ENCODE data around the gene HS6ST1.

The HS6ST1 gene

GRCh38 chr2:128312411-128312810 is 6.3 kb downstream of the HS6ST1 start:
- TF ChIP-seq RARB (CRISPR knock-in tag; IDR thresholded peaks at IDR 0.05) = no peak
- no peak for ATAC-seq

DNA sequence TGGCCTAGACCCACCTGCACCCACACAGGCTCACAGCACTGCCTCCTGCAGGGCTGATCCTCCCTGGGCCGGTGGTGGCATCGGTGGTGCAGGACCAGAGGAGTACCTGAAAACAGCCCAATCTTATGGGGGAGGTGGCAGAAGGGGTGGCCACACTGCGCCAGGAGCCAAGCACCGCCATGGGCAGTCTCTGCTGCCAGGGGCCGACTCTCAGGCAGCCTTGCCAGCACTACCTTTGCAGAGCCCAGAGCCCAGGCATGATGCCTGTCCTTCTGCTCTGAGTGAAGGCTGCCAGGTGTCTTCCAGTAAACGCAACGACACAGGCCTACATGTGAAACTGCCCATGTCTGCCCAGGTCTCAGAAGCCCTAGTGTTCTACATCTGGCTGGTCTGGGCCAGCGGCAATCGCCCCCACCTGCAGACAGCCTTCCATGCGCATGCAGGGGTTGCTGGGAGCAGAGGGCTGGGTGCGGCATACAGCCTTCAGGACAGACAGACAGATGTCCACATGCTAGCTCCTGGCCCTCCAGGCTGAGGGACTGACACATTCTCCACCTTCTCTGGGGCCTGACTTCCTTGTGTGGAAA is 6.8 kb downstream of the HS6ST1 start:
- TF ChIP-seq RARB (CRISPR knock-in tag; IDR thresholded peaks at IDR 0.05) = no peak
- TF ChIP-seq ARNTL (CRISPR knock-in tag; IDR thresholded peaks at IDR 0.05; ENCODE audit: borderline replicate concordance, low read depth) = no peak
- no peak for TF ChIP-seq ESRRG (CRISPR knock-in tag; IDR thresholded peaks at IDR 0.05)
- no peak for TF ChIP-seq BACH2 (CRISPR knock-in tag; IDR thresholded peaks at IDR 0.05; ENCODE audit: borderline replicate concordance)
- no peak for TF ChIP-seq ZFP30 (CRISPR knock-in tag; IDR thresholded peaks at IDR 0.05)
- no peak for TF ChIP-seq ZC3H10 (CRISPR knock-in tag; IDR thresholded peaks at IDR 0.05)
- TF ChIP-seq, protein P1, sequence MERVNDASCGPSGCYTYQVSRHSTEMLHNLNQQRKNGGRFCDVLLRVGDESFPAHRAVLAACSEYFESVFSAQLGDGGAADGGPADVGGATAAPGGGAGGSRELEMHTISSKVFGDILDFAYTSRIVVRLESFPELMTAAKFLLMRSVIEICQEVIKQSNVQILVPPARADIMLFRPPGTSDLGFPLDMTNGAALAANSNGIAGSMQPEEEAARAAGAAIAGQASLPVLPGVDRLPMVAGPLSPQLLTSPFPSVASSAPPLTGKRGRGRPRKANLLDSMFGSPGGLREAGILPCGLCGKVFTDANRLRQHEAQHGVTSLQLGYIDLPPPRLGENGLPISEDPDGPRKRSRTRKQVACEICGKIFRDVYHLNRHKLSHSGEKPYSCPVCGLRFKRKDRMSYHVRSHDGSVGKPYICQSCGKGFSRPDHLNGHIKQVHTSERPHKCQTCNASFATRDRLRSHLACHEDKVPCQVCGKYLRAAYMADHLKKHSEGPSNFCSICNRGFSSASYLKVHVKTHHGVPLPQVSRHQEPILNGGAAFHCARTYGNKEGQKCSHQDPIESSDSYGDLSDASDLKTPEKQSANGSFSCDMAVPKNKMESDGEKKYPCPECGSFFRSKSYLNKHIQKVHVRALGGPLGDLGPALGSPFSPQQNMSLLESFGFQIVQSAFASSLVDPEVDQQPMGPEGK (CRISPR knock-in tag; IDR thresholded peaks at IDR 0.05; ENCODE audit: borderline replicate concordance) = no peak
- TF ChIP-seq, protein P2, sequence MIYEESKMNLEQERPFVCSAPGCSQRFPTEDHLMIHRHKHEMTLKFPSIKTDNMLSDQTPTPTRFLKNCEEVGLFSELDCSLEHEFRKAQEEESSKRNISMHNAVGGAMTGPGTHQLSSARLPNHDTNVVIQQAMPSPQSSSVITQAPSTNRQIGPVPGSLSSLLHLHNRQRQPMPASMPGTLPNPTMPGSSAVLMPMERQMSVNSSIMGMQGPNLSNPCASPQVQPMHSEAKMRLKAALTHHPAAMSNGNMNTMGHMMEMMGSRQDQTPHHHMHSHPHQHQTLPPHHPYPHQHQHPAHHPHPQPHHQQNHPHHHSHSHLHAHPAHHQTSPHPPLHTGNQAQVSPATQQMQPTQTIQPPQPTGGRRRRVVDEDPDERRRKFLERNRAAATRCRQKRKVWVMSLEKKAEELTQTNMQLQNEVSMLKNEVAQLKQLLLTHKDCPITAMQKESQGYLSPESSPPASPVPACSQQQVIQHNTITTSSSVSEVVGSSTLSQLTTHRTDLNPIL (CRISPR knock-in tag; IDR thresholded peaks at IDR 0.05; ENCODE audit: low read depth) = no peak
- no peak for TF ChIP-seq ZNF8 (CRISPR knock-in tag; IDR thresholded peaks at IDR 0.05)
- TF ChIP-seq ZNF70 (CRISPR knock-in tag; IDR thresholded peaks at IDR 0.05) = no peak
- no peak for TF ChIP-seq OSR1 (CRISPR knock-in tag; IDR thresholded peaks at IDR 0.05)
- TF ChIP-seq PPARA (CRISPR knock-in tag; IDR thresholded peaks at IDR 0.05; ENCODE audit: borderline replicate concordance) = no peak
- TF ChIP-seq TOX (CRISPR knock-in tag; IDR thresholded peaks at IDR 0.05; ENCODE audit: borderline replicate concordance) = no peak
- no peak for TF ChIP-seq SNAI2 (CRISPR knock-in tag; IDR thresholded peaks at IDR 0.05)
- no peak for TF ChIP-seq TSHZ2 (CRISPR knock-in tag; IDR thresholded peaks at IDR 0.05)
- TF ChIP-seq ZNF565 (CRISPR knock-in tag; conservative IDR thresholded peaks at IDR 0.05; ENCODE audit: low read depth) = no peak
- no peak for TF ChIP-seq ISL1 (CRISPR knock-in tag; IDR thresholded peaks at IDR 0.05)
- TF ChIP-seq, protein P3, sequence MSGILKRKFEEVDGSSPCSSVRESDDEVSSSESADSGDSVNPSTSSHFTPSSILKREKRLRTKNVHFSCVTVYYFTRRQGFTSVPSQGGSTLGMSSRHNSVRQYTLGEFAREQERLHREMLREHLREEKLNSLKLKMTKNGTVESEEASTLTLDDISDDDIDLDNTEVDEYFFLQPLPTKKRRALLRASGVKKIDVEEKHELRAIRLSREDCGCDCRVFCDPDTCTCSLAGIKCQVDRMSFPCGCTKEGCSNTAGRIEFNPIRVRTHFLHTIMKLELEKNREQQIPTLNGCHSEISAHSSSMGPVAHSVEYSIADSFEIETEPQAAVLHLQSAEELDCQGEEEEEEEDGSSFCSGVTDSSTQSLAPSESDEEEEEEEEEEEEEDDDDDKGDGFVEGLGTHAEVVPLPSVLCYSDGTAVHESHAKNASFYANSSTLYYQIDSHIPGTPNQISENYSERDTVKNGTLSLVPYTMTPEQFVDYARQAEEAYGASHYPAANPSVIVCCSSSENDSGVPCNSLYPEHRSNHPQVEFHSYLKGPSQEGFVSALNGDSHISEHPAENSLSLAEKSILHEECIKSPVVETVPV (CRISPR knock-in tag; IDR thresholded peaks at IDR 0.05) = no peak
- no peak for TF ChIP-seq CSDC2 (CRISPR knock-in tag; IDR thresholded peaks at IDR 0.05)
- no peak for TF ChIP-seq POU6F1 (CRISPR knock-in tag; IDR thresholded peaks at IDR 0.05; ENCODE audit: borderline replicate concordance, low read depth)
- no peak for ATAC-seq

DNA sequence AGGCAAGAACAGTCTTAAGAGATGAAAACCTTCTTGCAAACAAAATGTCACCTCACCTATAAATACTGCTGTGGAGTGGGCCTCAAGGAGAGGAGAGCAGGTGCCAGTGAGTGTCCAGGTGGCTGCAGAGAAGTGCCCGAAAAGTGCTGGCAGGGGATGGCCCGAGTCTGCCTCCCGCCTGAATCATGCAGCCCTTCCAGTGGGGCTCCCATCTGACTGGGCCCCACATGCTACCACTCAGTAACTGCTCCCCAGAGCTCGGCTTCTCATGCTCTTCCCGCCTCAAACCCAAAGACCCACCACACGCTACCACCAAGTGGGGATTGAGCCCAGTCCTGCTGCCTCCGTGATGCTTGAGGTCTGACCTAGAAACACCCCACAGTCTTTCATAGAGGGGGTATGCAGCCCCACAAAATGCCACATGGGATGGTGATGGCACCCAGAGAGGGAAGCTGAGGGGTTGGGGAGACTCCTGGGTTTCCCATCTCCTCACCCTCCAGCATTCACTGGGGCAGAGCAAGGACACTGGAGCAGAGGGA is 7.4 kb downstream of the HS6ST1 start:
- TF ChIP-seq TOX (CRISPR knock-in tag; IDR thresholded peaks at IDR 0.05; ENCODE audit: borderline replicate concordance) (no peak), GLIS3 (CRISPR knock-in tag; IDR thresholded peaks at IDR 0.05) (no peak), ZNF565 (CRISPR knock-in tag; conservative IDR thresholded peaks at IDR 0.05; ENCODE audit: low read depth) (no peak), ISL1 (CRISPR knock-in tag; IDR thresholded peaks at IDR 0.05) (no peak), ZC3H10 (CRISPR knock-in tag; IDR thresholded peaks at IDR 0.05) (no peak), SNAI2 (CRISPR knock-in tag; IDR thresholded peaks at IDR 0.05) (no peak), TSHZ2 (CRISPR knock-in tag; IDR thresholded peaks at IDR 0.05) (no peak), RARB (CRISPR knock-in tag; IDR thresholded peaks at IDR 0.05) (no peak), ZNF70 (CRISPR knock-in tag; IDR thresholded peaks at IDR 0.05) (no peak), ZFP30 (CRISPR knock-in tag; IDR thresholded peaks at IDR 0.05) (no peak), OSR1 (CRISPR knock-in tag; IDR thresholded peaks at IDR 0.05) (no peak)
- TF ChIP-seq, protein P2 (CRISPR knock-in tag; IDR thresholded peaks at IDR 0.05; ENCODE audit: low read depth) = no peak
- TF ChIP-seq, protein P3 (CRISPR knock-in tag; IDR thresholded peaks at IDR 0.05) = no peak
- no peak for ATAC-seq
